HT1080 (cell line): Measurements from ENCODE around the gene PPP6R2. TPM values are rescaled to one million over a fixed set of nuclear protein-coding genes. Genes with fewer than 3 reads are reported as not detected.
"Not testable (repeated sequence)": the region's sequence is repeated elsewhere in the genome, so short reads cannot be mapped to it uniquely, and the experiment has no call there.

Experiments used
- DNase-seq: peaks from one replicate; pipeline ENCODE4 v3.0.0-alpha.2; 2015; ENCODE audit warnings: low read depth
- total RNA-seq: library from RNA; depleted of rRNA; stranded (reverse); fragments of >200 nt; shearing (Covaris generic); gene quantifications from 2 replicates; pipeline ENCODE4 v1.2.3, GENCODE V29; 2014

Gene PPP6R2
- total RNA-seq, 1 experiment from 2014 or later = 44.6 TPM

GRCh38 chr22:50425179-50425916, 82.2 kb downstream of the PPP6R2 start:
- DNase-seq = no peak

GRCh38 chr22:50432131-50432876, 89.2 kb downstream of the PPP6R2 start:
- no peak for DNase-seq

- not testable (repeated sequence) for DNase-seq
These were observed 89.9 kb downstream of the PPP6R2 start for GRCh38 chr22:50432877-50433510.

- DNase-seq = no peak
These were observed 91.7 kb downstream of the PPP6R2 start for GRCh38 chr22:50434849-50435248.

- DNase-seq = no peak
These were observed 92.3 kb downstream of the PPP6R2 start for GRCh38 chr22:50435291-50436014.

GRCh38 chr22:50436015-50436830, 93.1 kb downstream of the PPP6R2 start:
- DNase-seq = no peak

- no peak for DNase-seq
These were observed 93.8 kb downstream of the PPP6R2 start for GRCh38 chr22:50436841-50437341.

GRCh38 chr22:50437511-50438304, 94.6 kb downstream of the PPP6R2 start:
- no peak for DNase-seq

GRCh38 chr22:50438305-50439275, 95.5 kb downstream of the PPP6R2 start:
- no peak for DNase-seq

- no peak for DNase-seq
These were observed 96.3 kb downstream of the PPP6R2 start for GRCh38 chr22:50439314-50439870.

- DNase-seq = no peak
These were observed 96.8 kb downstream of the PPP6R2 start for GRCh38 chr22:50439871-50440331.

GRCh38 chr22:50440544-50441249, 97.6 kb downstream of the PPP6R2 start:
- no peak for DNase-seq

- no peak for DNase-seq
These were observed 98.4 kb downstream of the PPP6R2 start for GRCh38 chr22:50441428-50441993.

- DNase-seq = no peak
These were observed 100.1 kb downstream of the PPP6R2 start for GRCh38 chr22:50443197-50443596.

GRCh38 chr22:50443801-50444625, 100.9 kb downstream of the PPP6R2 start:
- no peak for DNase-seq

GRCh38 chr22:50444663-50445062, 101.5 kb downstream of the PPP6R2 start:
- DNase-seq = peak; percentile 28
